Measurements from ENCODE around the gene ATP8A1.

DNA sequence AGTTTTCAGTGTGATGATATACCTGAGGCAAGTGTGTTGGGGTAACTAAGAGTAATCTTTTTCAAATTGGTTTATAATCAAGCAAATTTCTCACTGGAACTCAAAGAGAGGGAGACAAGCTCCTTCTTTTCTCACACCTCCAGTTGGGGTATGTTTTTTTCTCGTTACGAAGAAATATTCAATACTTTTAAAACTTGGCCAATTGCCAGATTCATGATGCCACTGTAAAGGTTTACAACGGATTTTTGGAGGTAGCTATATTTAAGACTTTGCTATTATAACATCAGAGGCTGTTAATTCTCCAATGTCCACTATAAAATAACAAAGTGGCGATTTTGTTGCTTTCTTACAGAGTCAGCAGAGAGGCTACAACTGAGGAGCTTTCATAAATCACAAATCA lies 49.2 kb upstream of the ATP8A1 start:
- TF ChIP-seq ZFX (IDR thresholded peaks at IDR 0.05): no peak
- TF ChIP-seq, protein P1, sequence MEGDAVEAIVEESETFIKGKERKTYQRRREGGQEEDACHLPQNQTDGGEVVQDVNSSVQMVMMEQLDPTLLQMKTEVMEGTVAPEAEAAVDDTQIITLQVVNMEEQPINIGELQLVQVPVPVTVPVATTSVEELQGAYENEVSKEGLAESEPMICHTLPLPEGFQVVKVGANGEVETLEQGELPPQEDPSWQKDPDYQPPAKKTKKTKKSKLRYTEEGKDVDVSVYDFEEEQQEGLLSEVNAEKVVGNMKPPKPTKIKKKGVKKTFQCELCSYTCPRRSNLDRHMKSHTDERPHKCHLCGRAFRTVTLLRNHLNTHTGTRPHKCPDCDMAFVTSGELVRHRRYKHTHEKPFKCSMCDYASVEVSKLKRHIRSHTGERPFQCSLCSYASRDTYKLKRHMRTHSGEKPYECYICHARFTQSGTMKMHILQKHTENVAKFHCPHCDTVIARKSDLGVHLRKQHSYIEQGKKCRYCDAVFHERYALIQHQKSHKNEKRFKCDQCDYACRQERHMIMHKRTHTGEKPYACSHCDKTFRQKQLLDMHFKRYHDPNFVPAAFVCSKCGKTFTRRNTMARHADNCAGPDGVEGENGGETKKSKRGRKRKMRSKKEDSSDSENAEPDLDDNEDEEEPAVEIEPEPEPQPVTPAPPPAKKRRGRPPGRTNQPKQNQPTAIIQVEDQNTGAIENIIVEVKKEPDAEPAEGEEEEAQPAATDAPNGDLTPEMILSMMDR (conservative IDR thresholded peaks at IDR 0.05): no peak
